Sigmoid colon (tissue), 3 donors: Measurements from ENCODE around the gene RASGRP2.

Source experiments
- CTCF ChIP-seq, 4 experiments: fragments of 450-650 bp in 3 of 4; fragments of 200-600 bp in 1 of 4; IDR thresholded peaks; one replicate each; pipeline ENCODE4 v1.5.1; 2016 to 2019; ENCODE audit warnings: antibody characterized with exemption in 4 of 4, mild to moderate bottlenecking in 3 of 4, moderate library complexity in 2 of 4
- POLR2A ChIP-seq, 2 donors: fragments of 450-650 bp; IDR thresholded peaks; one replicate each; pipeline ENCODE4 v1.6.1; 2016; ENCODE audit warnings: antibody characterized with exemption in 2 of 2, mild to moderate bottlenecking in 2 of 2, moderate library complexity in 2 of 2

- TF ChIP-seq CTCF (IDR thresholded peaks at IDR 0.05) (no peak), POLR2A (IDR thresholded peaks at IDR 0.05) (peak; percentile 37 to 44)
Observed at GRCh38 chr11:64759722-64760719, 16.1 kb upstream of the RASGRP2 start, which contains the start of gene PYGM.
